ENCODE data around the gene VSIG4.

DNA sequence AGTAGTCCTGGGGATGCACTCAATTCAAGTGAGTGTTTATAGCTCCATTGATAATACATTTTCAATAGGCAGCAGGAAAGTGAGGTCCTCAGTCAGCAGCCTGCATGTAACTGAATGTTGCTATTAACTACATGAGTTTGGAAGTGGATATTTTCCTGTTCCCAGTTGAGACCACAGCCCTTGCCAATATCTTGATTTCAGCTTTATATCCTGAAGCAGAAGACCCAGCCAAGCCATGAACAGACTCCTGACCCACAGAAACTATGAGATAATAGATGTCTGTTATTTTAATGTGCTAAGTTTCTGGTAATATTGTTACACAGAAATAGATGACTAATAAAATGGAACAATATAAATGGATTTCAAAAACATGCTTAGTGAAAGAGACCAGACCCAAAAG lies 63.7 kb downstream of the VSIG4 start:
- TF ChIP-seq NFE2L2 (IDR thresholded peaks at IDR 0.05; ENCODE audit: low read length) = no peak
- no peak for TF ChIP-seq CHD2 (IDR thresholded peaks at IDR 0.05; ENCODE audit: low read depth, low read length)
- no peak for TF ChIP-seq ZNF761 (CRISPR knock-in tag; conservative IDR thresholded peaks at IDR 0.05)

Data from HepG2 (cell line).